NCI-H2196 (cell line): ENCODE measurements around the gene C10orf71.

Experiments
- DNase-seq: peaks from one replicate; lab custom pipeline; 2025; ENCODE audit not compliant: unreplicated experiment; lab: John Stamatoyannopoulos, UW

Gene C10orf71

GRCh38 chr10:49293208-49293603 lies 5.8 kb upstream of the C10orf71 start:
- no peak for DNase-seq

GRCh38 chr10:49294731-49295130 lies 4.2 kb upstream of the C10orf71 start:
- DNase-seq, result no peak

GRCh38 chr10:49295297-49295696 lies 3.7 kb upstream of the C10orf71 start:
- DNase-seq, result no peak

DNA sequence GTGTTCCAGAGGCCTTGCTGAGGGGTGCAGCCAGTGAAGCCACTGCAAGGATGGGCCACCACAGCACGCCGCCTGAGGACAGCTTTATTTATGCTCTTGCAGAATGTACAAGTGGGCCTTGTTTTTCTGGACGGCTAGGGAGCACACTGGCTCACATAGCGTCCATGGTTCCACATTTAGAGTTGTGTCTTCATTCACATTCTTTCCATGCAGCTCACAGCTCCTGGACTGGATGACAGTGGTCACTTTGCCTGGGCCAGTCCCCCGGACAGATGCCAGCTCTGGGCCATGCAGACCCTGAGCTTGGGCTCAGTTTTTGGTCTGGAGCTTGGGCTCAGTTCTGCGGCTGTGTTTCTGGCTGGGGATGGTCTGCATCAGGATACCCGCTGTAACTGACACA lies 2.6 kb upstream of the C10orf71 start:
- DNase-seq, result no peak

DNA sequence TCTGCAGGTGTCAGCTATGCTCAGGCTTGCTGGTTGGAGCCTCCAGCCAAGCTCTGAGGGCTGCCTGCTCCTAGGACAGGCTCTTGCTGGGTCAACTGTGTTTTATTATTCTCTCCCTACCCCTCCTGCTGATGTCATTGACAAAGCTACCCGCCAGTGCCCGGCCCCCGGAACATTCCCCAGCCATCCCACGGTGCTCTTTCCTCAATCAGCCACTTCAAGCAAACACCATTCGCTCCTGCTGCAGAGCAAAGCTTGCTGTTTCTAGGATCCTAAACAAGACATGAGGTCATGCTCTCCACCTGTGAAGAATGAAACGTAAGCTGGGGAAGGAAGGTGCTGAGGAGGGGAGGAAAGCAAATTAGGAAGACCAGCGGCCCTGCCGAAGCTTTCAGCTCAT lies 2.1 kb upstream of the C10orf71 start:
- no peak for DNase-seq

DNA sequence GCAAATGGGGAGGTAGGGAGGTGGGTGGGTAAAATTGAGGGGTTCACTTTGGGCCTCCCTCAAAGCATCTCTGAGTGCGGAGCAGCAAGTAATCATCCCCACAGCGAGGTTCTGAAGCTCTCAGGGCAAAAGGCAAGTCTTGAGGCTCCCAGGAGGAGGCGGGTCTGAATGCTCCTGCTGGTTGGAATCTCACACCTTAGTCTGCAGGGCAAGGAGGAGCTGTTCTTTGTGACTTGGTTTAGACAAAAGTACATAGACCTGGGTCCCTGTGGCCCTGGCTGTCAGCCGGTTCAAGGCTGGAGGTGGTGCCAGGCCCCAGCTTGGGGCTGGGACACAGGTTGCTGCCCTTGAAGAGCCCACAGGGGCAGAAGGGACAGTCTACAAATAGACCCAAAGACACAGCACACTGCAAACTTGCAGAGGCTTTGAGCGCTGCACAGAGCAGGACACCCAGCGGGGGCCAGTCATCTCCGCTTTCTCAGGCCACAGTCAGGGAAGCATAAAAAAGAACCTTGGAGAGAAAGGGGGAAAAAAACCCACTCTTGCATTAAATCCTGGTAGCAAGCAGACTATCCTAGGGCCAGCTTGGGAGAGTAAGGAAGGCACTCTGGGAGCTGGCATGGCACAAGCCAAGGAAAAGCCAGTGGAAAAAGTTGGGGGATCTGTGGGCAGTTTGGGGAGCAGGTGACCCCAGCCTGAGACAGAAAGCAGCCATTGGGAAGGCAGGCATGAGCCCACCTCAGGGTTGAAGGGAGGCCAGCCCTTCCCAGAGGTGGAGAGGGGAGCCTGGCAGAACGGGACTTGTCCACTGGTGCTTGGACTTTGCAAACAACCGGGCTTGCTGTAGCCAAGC lies 926 bp upstream of the C10orf71 start:
- DNase-seq, result no peak

DNA sequence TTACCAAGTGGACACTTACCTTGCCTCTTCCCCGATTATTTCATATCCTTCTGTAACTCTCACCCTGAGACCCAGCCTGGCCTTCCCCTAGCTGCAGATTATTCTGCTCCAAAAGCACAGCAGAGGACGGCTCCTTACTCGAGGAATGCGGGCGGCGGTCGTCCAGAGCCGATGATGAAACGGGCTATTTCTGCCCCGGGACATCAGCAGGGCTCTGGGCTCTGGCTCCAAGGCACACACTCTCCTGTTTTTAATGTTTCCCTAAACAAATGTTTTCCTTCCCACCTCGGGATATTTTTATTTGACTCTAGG lies 343 bp upstream of the C10orf71 start:
- no peak for DNase-seq

- DNase-seq, result no peak
These were observed 808 bp downstream of the C10orf71 start for GRCh38 chr10:49299816-49300139.

DNA sequence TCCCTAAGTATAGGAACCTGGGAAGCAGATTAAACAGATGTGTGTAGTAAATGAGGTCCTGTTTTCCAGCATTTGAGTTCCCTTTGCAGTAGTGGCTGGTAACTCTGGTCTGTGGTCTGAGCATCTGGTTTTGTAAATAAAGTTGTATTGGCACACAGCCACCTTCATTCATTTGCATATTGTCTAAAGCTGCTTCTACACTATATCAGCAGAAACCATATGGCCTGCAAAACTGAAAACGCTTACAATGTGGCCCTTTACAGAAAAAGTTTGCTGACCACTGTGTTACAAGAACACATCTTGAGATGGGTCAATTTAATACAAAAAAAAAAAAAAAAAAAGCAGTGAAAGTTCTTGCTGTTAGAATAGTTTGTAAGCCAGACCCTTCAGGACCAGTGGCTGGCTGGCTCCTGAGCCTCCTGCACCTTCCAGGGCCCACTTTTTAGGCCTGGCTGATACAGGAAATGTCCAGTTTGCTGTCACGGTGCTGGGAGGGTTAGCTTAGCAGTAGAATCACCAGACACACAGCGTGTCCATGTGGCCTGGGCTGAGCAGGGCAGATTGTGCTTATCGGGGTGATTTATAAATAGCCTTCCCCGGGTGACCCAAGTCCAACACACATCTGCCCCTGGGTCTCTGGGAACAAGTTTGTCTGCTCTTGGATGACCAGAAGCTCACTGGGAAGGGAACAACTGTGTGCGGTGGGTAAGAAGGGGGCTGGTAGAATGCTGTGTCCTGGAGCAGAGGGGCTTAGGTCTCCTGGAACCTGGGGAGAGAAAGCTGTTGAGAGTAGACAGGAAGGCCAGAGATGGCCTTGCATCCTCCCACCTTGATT lies 1.4 kb downstream of the C10orf71 start:
- no peak for DNase-seq

DNA sequence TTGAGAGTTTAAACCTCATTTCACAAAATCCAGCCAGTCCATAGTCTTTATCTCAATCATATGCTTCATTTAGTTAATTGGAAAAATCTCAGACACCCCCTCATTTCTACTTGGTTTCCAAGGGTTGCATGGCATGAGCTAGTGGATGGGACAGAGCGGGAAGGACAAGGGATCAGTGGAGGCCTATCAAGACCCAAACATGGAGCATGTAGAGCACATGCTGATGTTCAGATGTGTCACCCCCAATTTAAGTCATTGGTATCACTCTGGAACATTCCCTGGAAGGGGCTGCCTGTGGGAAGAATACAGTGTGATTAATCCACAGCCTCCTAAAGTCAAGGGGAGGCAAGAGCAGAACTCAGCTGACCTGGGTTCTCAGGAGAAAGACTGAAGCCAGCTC lies 2.3 kb downstream of the C10orf71 start:
- DNase-seq, result no peak

DNA sequence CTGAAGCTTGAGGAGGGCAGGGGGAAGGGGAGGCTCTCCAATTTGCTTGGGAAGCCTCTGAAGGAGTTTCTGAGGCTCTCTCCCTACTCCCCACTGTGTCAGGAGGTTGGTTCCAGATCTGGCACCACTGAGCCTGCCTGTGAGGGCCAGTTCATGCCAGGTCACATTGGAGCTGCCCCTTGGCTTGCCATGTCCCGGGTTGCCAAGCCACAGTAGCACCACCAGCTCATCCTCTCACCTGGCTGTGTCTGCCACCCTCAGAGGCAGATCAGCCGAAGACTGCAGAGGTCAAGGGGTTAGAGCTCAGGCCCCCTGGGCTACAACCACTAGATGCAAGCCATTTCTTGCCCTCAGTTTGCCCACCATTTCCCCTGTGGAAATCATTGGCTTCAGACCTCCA lies 3.1 kb downstream of the C10orf71 start:
- DNase-seq, result no peak

DNA sequence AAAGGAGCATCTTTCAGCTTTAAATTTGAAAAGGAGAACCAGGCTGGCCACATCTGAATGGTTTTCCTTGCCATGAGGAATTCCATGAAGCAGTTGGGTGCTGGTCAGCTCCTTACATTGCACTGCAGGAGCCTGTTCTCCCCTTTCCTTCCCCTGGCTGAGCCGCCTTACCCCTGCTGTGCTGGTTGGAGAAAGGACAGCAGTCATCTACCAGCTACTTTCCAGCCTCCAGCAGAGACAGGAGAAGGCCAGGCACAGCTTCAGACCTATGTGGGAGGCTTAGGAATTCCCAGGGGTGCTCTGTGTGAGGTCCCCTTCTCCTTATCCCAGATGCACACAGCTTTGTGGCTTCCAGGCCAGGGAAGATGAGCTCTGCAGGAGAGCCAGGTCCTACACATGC lies 4.7 kb downstream of the C10orf71 start:
- DNase-seq, result no peak

DNA sequence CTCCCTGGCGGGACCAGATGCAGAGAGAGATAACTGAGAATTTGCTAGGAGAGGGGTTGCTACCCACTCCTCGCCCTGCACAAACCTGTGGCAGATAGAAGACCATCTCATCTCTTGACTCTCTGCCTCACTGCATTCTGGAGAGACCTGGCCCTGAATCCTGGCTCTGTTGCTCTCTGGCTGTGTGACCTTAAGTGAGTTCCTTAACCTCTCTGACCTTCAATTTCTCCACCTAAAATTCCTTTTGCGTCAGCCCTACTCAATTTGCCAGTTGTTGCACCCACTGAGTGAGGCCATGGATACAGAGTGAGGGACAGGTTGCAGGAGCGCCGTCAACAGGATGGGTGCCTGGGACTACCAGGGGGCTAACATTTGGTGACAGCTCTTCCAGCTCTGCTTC lies 5.2 kb downstream of the C10orf71 start:
- no peak for DNase-seq

- DNase-seq, result no peak
These were observed 9.0 kb downstream of the C10orf71 start for GRCh38 chr10:49307921-49308320.

DNA sequence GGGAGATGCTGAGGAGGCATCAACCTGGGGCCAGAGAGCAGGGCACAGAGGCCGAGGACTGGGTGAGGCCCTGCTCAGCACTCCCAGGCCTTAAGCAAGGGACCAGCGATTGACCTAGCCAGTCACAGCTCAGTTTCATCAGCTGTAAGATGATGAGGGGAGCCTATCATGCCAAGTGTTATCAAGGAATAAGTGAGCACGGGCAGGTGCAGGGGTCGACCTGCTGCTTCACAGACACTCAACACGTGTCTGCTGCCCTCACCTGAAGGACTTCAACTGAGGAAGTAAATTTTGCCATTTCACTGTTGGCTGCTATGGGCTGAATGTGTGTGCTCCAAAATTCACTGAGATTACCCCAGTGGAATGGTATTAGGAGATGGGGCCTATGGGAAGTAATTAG lies 9.9 kb downstream of the C10orf71 start:
- DNase-seq, result no peak

DNA sequence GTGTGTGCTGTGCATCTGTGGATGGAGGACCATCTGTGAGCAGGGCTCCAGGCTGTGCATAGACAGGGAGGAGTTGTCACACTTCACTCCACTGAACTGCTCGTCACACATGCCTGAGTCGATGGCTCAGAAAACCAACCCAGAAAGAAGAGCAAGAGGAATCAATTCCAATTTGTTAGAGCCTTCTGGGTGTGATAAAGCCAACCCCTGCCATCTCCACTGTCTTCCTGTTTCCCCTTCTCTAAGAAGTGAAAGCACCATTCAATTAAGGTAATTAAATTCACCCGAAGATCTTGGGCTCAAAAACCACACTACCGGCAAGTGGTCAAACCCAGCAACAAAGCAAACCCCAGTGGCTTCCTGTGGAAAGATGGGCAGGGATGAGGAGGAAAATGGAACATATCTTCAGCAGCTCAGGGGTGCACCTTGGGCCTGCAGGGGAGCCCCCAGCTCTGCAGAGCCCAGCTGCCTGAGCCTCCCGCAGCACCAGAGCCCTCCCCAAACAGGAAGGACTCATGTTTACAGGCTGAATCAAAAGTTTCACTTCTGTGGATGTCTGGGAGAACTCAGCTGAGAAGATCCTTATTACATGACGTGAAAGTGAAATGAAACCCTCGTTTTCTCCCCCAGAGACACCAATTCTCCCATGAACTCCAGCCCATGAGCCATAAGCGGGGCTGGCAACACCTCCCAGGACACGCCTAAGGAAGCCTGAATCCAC lies 10.9 kb downstream of the C10orf71 start:
- DNase-seq, result no peak

- DNase-seq, result no peak
These were observed 11.5 kb downstream of the C10orf71 start for GRCh38 chr10:49310460-49310859.

- no peak for DNase-seq
These were observed 12.1 kb downstream of the C10orf71 start for GRCh38 chr10:49310901-49311554.

DNA sequence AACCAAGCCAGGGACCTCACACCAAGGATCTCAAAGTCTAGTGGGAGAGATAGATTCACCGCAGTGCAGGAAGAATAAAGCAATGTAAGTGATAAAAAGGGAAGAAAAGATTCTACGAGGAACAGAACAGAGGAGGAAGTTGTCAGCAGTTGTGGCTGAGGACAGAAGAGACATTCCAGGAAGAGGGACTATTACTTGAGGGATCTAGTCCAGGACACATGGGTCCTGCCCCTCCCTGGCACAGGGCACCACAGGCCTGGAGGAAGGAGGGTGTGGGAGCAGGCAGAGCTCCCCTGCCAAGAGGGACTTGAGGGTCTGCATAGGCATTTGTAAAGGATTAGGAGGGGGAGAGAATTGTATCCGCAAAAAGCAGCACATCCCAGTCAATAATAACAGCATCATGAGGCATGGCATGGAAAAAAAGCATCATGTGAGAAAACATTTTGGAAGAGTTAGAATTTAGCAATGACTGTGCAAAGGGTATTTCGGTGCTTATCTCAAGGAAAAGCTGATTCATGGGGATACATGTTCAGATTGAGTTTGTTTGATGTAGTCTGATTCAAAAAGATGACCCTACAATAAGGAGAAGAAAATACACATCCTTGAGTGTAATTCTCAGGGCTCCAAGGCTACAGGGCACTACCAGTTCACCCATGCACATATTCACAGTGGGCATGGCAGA lies 12.7 kb downstream of the C10orf71 start:
- DNase-seq, result no peak

- no peak for DNase-seq
These were observed 13.4 kb downstream of the C10orf71 start for GRCh38 chr10:49312246-49312869.
